SK-N-MC (cell line): ENCODE data around the gene ANKRD42.
A peak's percentile ranks its signal among the peaks of the same experiment; 100 is the strongest.

Experiments
- DNase-seq: peaks from one replicate; pipeline ENCODE4 v3.0.0-alpha.2; 2011; ENCODE audit warnings: low read depth, low spot score
- H3K27ac ChIP-seq: fragments of 200-600 bp; sonication (generic); 2 replicates; pipeline ENCODE4 v1.5.1; 2016; ENCODE audit warnings: mixed run types
- H3K36me3 ChIP-seq: fragments of 200-600 bp; sonication (generic); 2 replicates; pipeline ENCODE4 v1.6.1; 2017; ENCODE audit warnings: antibody characterized with exemption, low read length, mixed read lengths; ENCODE audit not compliant: insufficient read depth
- H3K4me3 ChIP-seq: fragments of 200-600 bp; sonication (generic); 2 replicates; pipeline ENCODE4 v1.5.1; 2016
- H3K9ac ChIP-seq: fragments of 200-600 bp; sonication (generic); 2 replicates; pipeline ENCODE4 v1.8.0; 2017; ENCODE audit warnings: mixed run types, mixed read lengths; ENCODE audit not compliant: insufficient read length
- H3K9me3 ChIP-seq: fragments of 200-600 bp; sonication (generic); 2 replicates; pipeline ENCODE4 v1.6.1; 2017; ENCODE audit warnings: low read depth, mild to moderate bottlenecking, antibody characterized with exemption, low read length, moderate library complexity, mixed read lengths
- EZH2 ChIP-seq: fragments of 200-600 bp; sonication (generic); IDR thresholded peaks from one replicate; pipeline ENCODE4 v1.6.1; 2017; ENCODE audit warnings: antibody characterized with exemption
- FOXP2 ChIP-seq: optimal IDR thresholded peaks from 2 replicates; pipeline ENCODE3; 2011; ENCODE audit warnings: mild to moderate bottlenecking, moderate library complexity; ENCODE audit not compliant: insufficient read depth; ENCODE audit errors: extremely low read length, control extremely low read depth
- POLR2AphosphoS5 ChIP-seq: IDR thresholded peaks from 2 replicates; pipeline ENCODE4 v1.6.1; 2012; ENCODE audit warnings: mild to moderate bottlenecking, low read depth, low read length, borderline replicate concordance

ANKRD42 gene

DNA sequence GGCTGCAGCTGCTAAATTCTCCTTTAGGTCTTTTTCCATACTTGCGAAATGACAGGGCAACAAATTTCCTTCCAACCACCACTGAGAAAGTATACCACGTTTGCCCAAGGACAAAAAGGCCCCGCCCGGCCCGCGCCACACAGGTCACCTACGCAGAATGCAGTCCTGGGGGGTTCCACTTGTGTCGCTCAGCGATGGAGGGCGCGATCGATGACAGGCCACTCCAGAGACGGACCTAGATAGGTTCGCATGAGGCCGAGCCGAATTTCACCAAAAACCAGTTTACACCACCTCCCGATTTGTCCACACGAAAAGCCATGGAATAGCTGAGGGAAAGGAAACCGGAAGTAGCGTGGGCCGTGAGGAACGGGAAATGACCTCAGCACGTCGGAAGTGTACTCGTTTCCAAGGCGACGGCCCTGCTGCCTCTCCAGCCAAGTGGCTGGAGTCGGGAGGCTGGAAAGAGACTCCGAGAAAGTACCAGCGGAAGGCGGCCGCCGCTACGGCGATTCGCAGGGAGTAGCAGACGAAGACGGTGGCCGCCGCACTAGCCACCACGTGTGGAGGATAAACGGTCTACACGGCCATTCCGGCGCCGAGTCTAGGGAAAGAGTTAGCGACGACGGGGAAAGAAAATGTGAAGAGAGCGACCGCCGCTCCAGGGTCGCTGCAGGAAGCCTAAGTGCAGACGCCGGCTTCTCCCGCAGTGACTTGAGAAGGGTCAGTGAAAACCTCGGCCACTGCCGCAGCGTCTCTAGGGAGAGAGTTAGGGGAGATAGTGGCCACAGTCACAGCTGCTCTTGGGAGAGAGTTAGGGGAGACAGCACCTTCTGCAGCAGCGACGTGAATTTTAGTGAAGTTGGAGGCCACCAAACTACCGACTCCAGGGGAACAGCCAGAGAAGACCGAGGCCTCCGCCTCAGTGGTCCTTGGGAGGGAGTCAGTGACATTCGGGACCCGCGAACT lies at the start of gene ANKRD42:
Gene ANKRD42, plus strand, starts transcription at position 398 of the 966 bp plus-strand sequence. CDS start 959 bp downstream, outside the sequence.
- peak within 1 kb of the TSS; percentile 96 for H3K4me3 ChIP-seq

DNA sequence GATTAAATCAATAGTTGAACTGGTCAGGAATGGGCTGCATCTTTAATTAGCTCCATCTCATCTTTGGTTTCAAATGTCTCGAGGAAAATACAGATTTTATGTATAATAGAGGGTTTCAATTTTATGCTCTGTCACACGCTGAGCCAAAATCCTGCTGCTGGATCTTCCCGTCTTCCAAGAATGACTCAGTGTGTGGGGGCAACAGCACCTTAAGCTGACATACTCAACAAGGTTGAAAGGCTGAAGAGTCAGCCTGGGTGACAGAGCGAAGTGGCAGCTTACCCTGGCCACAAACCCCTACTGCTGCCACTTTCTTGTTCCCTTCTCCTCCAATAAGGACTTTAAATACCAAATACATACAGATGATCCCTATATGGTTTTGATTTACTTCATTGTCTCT lies 45.6 kb upstream of the ANKRD42 start:
- Histone ChIP-seq H3K27ac (no peak overlapping the region), H3K9ac (no peak overlapping the region), H3K36me3 (no peaks in the 10 kb centered on the region), H3K9me3 (no peaks in the 10 kb centered on the region), H3K4me3 (no peak overlapping the region)
- TF ChIP-seq FOXP2 = no peak
- TF ChIP-seq POLR2AphosphoS5 = no peak
- no peak for TF ChIP-seq EZH2
- DNase-seq = no peak

More for the DNA sequence above, at the start of gene ANKRD42:
- peak; percentile 67 for DNase-seq
- Histone ChIP-seq H3K9ac (peak within 1 kb of the TSS; percentile 97), H3K36me3 (peaks cover 35% of the 10 kb centered on the region), H3K9me3 (no peaks in the 10 kb centered on the region), H3K27ac (peak within 1 kb of the TSS; percentile 72)
- TF ChIP-seq POLR2AphosphoS5 (peak; percentile 90), FOXP2 (no peak), EZH2 (no peak)

DNA sequence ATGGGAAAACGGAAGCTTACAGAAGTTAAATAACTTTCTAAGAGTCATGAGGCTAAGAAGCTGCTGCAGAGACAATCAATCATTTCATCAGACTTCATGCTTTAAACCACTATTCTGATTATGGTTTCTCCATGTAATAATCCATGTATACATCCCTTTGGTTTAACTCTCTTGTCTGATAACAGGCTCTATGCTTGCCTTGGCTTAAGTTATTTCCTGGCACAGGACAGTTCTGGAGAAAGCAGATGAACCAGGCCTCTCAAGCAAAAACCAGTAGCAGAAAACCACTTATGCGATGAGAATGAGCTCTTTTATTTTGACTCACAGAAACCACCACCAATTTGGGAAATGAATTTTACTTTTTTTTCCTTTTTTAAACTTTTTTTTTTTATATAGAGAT lies 43.1 kb upstream of the ANKRD42 start:
- Histone ChIP-seq H3K4me3 (no peak overlapping the region), H3K27ac (no peak overlapping the region), H3K9me3 (no peaks in the 10 kb centered on the region), H3K9ac (no peak overlapping the region), H3K36me3 (no peaks in the 10 kb centered on the region)
- no peak for DNase-seq
- TF ChIP-seq FOXP2 = no peak

DNA sequence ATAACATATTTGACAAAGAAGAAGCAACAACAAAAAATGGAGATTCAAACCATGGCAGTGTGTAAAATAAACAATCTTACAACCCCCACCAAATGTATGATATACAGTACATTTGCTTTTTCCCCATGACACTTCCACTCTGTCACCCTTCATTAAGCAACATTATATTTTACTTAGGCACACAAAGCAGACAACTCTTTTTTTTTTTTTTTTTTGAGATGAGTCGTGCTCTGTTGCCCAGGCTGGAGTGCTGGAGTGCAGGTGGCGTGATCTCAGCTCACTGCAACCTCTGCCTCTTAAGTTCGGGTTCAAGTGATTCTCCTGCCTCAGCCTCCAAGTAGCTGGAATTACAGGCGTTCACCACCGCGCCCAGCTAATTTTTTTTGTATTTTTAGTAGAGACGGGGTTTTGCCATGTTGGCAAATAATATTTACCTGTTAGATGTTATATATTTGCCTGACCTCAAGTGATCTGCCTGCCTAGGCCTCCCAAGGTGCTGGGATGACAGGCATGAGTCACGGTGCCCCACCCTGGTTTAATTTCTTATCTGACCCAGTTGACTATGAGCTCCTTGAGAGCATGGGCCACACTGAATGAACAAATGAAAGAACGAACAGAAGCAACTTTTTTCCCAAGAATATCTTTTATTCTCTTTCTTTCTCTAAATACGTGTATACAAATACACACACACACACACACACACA lies 42.1 kb upstream of the ANKRD42 start:
- Histone ChIP-seq H3K9me3 (no peaks in the 10 kb centered on the region), H3K4me3 (no peak overlapping the region), H3K36me3 (no peaks in the 10 kb centered on the region), H3K9ac (no peak overlapping the region), H3K27ac (no peak overlapping the region)
- TF ChIP-seq POLR2AphosphoS5 (no peak), FOXP2 (no peak), EZH2 (no peak)
- DNase-seq = no peak

DNA sequence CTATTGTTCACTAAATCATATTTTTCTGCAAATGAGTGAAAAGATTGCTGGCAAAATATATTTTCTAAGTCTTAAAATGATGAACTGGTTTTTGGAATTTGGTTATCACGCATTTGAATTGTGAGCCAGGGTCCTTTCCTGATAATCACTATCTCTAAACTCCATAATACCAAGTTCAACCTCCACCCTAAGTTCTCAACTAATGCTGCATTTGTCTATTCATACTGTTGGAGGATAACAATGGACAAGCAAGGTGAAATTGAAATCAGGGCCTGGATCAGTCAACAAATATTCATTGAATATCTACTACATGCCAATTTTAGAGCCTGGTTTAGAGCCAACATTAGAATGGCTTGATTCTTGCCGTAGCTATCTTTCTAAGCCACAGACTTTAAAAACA lies 41.2 kb upstream of the ANKRD42 start:
- H3K27ac ChIP-seq = no peak overlapping the region
- DNase-seq = no peak
- TF ChIP-seq EZH2 (no peak), FOXP2 (no peak), POLR2AphosphoS5 (no peak)
- no peak overlapping the region for H3K9ac ChIP-seq
- H3K9me3 ChIP-seq = no peaks in the 10 kb centered on the region
- no peak overlapping the region for H3K4me3 ChIP-seq
- H3K36me3 ChIP-seq = no peaks in the 10 kb centered on the region

DNA sequence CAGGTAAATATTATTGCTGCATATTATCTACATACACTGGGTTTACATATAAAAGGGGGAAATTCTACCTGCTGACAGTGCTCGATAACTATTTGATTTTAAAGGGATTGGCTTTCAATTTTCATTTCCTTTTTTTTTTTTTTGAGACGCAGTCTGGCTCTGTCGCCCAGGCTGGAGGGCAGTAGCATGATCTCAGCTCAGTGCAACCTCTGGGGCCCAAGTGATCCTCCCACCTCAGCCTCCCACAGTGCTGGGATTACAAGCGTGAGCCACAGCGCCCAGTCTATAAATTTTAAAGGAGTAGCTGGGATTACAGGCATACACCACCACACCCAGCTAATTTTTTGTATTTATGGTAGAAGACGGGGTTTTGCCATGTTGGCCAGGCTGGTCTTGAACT lies 39.7 kb upstream of the ANKRD42 start:
- TF ChIP-seq POLR2AphosphoS5 (no peak), FOXP2 (no peak), EZH2 (no peak)
- Histone ChIP-seq H3K36me3 (peaks cover 5% of the 10 kb centered on the region), H3K9ac (no peak overlapping the region), H3K4me3 (no peak overlapping the region), H3K9me3 (no peaks in the 10 kb centered on the region), H3K27ac (no peak overlapping the region)
- no peak for DNase-seq

DNA sequence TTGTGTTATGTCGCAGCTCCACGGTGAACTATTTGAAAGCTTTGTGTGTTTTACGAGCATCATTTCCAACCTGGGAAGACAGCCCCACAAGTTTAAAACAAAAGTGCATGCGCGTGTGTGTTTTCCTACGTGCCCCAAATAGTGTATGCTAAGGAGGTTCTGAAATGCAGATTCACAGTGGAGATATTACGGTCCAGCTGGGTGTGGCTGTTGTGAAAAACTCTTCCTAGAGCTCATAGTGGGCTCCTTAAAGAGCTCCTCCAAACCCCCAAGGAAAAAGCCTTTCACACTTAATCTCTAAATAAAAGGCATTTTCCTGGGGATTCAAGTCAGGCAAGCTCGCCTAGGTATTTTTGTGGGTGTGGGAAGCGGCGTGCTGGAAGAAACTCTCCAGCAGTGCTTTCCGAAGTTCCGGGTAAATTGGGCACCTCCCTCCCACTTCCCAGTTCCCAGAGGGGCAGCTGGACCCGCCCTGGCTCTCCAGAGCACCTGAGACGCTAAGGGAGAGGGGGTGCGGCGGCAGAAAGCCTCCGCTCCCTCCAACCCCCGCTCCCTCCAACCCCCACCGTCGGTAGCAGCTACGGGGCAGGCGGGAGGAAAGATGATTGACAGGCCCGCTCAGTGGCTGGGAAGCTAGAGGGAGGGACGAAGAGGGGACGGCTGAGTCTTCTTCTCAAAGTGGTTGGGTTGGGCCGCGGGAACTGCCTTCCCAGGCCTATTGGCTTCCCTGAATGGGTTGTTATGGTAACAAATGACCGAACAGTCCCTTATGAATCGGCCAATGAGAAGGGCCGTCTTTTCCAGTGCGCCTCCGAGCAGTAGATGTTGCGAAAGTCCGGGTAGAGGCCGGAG lies 37.1 kb upstream of the ANKRD42 start:
- Histone ChIP-seq H3K9me3 (no peaks in the 10 kb centered on the region), H3K36me3 (peaks cover 30% of the 10 kb centered on the region), H3K4me3 (peak overlapping the region; percentile 86), H3K27ac (peak overlapping the region; percentile 94), H3K9ac (peak overlapping the region; percentile 83)
- TF ChIP-seq FOXP2 = peak; percentile 72
- TF ChIP-seq EZH2 = no peak
- peak; percentile 69 for TF ChIP-seq POLR2AphosphoS5
- peak; percentile 99 for DNase-seq

DNA sequence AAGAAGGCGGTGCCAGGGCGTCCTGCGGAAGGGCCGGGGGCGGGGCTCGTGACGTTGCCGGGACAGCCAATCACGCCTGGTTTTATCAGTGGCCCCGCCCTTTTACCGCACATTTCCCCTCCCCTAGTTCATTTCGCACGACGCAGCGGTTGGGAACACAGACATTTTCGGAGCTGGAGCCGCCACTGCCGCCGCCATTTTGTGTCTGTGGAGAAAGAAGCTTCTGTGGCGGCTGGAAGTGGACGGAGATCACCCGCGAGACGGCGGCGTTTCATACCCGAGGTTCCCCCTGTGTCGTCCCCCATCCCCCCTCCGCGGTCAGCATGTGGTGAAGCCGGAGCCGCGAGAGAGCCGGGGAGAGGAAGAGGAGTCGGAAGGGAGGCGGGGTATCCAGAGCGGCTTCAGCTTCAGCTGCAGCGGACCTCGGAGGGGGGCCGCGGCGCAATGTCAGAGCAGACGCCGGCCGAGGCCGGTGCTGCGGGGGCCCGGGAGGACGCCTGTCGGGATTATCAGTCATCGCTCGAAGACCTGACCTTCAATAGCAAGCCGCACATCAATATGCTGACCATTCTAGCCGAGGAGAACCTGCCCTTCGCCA lies 36.4 kb upstream of the ANKRD42 start, which contains the start of gene PCF11:
Gene PCF11, plus strand, starts transcription at position 136 of the 598 bp plus-strand sequence. Its CDS starts 309 bp downstream, at position 445.
- TF ChIP-seq POLR2AphosphoS5 (peak; percentile 98), EZH2 (no peak), FOXP2 (no peak)
- peaks cover 36% of the 10 kb centered on the region for H3K36me3 ChIP-seq
- H3K27ac ChIP-seq = peak within 1 kb of the TSS; percentile 96
- peak within 1 kb of the TSS; percentile 99 for H3K4me3 ChIP-seq
- H3K9ac ChIP-seq = peak within 1 kb of the TSS; percentile 99
- H3K9me3 ChIP-seq = no peaks in the 10 kb centered on the region
- no peak for DNase-seq
